Aorta (tissue), 5 donors: ENCODE measurements around the gene TEX10. TPM values are rescaled to one million over a fixed set of nuclear protein-coding genes. Genes with fewer than 3 reads are reported as not detected.

Experiments used
- ATAC-seq: fragments of 200-7000 bp; cut with Tn5 transposase; one replicate; pipeline ENCODE4 v1.9.1; 2022; ENCODE audit warnings: moderate library complexity; ENCODE audit not compliant: low FRiP score
- DNase-seq, 2 donors: peaks; one replicate each; pipeline ENCODE4 v3.0.0-alpha.2; 2020
- H3K27ac ChIP-seq, 2 donors: one replicate each; pipeline ENCODE4 v1.5.1; 2013; ENCODE audit warnings: low read length in 2 of 2, mild to moderate bottlenecking in 2 of 2, moderate library complexity in 2 of 2, control low read depth in 1 of 2, inconsistent platforms in 1 of 2, low read depth in 1 of 2
- H3K27me3 ChIP-seq, 2 donors: one replicate each; pipeline ENCODE4 v1.6.1; 2013; ENCODE audit warnings: control low read depth in 1 of 2, low read length in 1 of 2, mild to moderate bottlenecking in 1 of 2, moderate library complexity in 1 of 2; ENCODE audit not compliant: insufficient read depth in 2 of 2, control insufficient read depth in 1 of 2
- H3K36me3 ChIP-seq, 2 donors: one replicate each; pipeline ENCODE4 v1.6.1; 2013; ENCODE audit warnings: control low read depth in 1 of 2, low read length in 1 of 2, mild to moderate bottlenecking in 1 of 2; ENCODE audit not compliant: insufficient read depth in 2 of 2, control insufficient read depth in 1 of 2
- H3K4me1 ChIP-seq, 2 donors: one replicate each; pipeline ENCODE4 v1.6.1; 2013; ENCODE audit warnings: low read length in 2 of 2, control low read depth in 1 of 2, mild to moderate bottlenecking in 1 of 2, moderate library complexity in 1 of 2; ENCODE audit not compliant: insufficient read depth in 2 of 2, control insufficient read depth in 1 of 2
- H3K4me3 ChIP-seq, 2 donors: one replicate each; pipeline ENCODE4 v1.5.1; 2013; ENCODE audit warnings: low read length in 2 of 2, control low read depth in 1 of 2, mild to moderate bottlenecking in 1 of 2
- H3K9me3 ChIP-seq: one replicate; pipeline ENCODE4 v1.6.1; 2013; ENCODE audit warnings: mild to moderate bottlenecking, low read length; ENCODE audit not compliant: control insufficient read depth
- WGBS, 2 donors: extraction: QIAGEN DNeasy Blood & Tissue Kit; methylation state at CpG; one replicate each; pipeline ENCODE4 v1.1.7; 2013; 5-methylcytosine and 5-hydroxymethylcytosine counted together
- intact Hi-C, 2 donors: fragments of 100-400 bp; cut with DNase I; formaldehyde crosslinking; loops; one replicate each; pipeline versions ENCODE4 v1.14.2 to v1.15.0; 2022
- polyA plus RNA-seq, 2 donors: library from polyadenylated mRNA; stranded (reverse); fragments of 200-250 nt; gene quantifications; one replicate each; pipeline ENCODE4 v1.2.3, GENCODE V29; 2013
- total RNA-seq, 2 donors: library from RNA; stranded (reverse); fragmentation: NEBNext Ultra II Directional; extraction: Animal tissue kit (Norgen Biotek cat#: 25700); gene quantifications; one replicate each; pipeline ENCODE4 v1.2.1, GENCODE V29; 2021
- donor health status: healthy with polysubstance abuse.
- donor health status: Bipolar disorder and iron deficiency.
- donor health status: DM: no; HTN: no; CAD: no.
- donor health status: DM: no; HTN: no; CAD: no.
- donor health status: DM: yes; HTN: yes; CAD: no.

The TEX10 gene
- total and polyA plus RNA-seq, 4 donors: 3.4 to 12.9 (median 8.7) TPM

DNA sequence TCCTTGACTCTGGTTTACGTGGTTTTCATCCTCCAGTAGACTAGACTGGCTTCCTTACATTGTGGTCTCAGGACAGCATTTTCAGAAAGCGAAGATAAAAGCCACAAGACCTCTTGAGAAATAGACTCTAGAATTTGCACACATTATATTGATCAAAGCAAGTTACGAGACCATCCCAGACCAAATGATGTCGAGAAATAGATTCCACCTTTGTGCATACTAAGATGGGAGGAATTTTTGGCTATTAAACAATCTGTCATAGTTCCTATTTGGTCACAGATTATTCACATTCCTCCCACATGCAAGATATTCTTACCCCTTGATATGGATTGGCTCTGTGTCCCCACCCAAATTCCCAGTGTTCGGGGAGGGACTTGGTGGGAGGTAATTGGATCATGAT lies 65.6 kb downstream of the TEX10 start:
- 96 to 98% methylated on average over 5 of the region's 5 CpGs for WGBS, 2 donors
- H3K9me3 ChIP-seq: peaks cover 3% of the 10 kb centered on the region
- no peak for ATAC-seq
- no peak overlapping the region for H3K27ac ChIP-seq
- peaks cover 6 to 13% of the 10 kb centered on the region in 2 donors for H3K36me3 ChIP-seq
- no peaks in the 10 kb centered on the region for H3K4me1 ChIP-seq
- no peaks in the 10 kb centered on the region for H3K27me3 ChIP-seq
- DNase-seq: no peak
- no peak overlapping the region for H3K4me3 ChIP-seq
- intact Hi-C loops: no loop called here

- no peak for DNase-seq
- 92 to 93% methylated on average over 6 of the region's 6 CpGs for WGBS, 2 donors
- Histone ChIP-seq H3K27me3 (no peaks in the 10 kb centered on the region), H3K4me3 (no peak overlapping the region), H3K9me3 (peaks cover 3% of the 10 kb centered on the region), H3K36me3 (peaks cover 6 to 13% of the 10 kb centered on the region in 2 donors), H3K4me1 (no peaks in the 10 kb centered on the region), H3K27ac (no peak overlapping the region)
- intact Hi-C loops: no loop called here
- no peak for ATAC-seq
These were observed 66.5 kb downstream of the TEX10 start for GRCh38 chr9:100286257-100286656.

- peaks cover 3% of the 10 kb centered on the region for H3K9me3 ChIP-seq
- no peaks in the 10 kb centered on the region for H3K4me1 ChIP-seq
- no peak for DNase-seq
- no peak overlapping the region for H3K4me3 ChIP-seq
- no peaks in the 10 kb centered on the region for H3K27me3 ChIP-seq
- intact Hi-C loops: no loop called here
- H3K27ac ChIP-seq: no peak overlapping the region
- ATAC-seq: no peak
- 98% methylated on average over 7 of the region's 7 CpGs for WGBS, 2 donors
- peaks cover 6 to 13% of the 10 kb centered on the region in 2 donors for H3K36me3 ChIP-seq
These were observed 67.1 kb downstream of the TEX10 start for GRCh38 chr9:100285601-100286000.

DNA sequence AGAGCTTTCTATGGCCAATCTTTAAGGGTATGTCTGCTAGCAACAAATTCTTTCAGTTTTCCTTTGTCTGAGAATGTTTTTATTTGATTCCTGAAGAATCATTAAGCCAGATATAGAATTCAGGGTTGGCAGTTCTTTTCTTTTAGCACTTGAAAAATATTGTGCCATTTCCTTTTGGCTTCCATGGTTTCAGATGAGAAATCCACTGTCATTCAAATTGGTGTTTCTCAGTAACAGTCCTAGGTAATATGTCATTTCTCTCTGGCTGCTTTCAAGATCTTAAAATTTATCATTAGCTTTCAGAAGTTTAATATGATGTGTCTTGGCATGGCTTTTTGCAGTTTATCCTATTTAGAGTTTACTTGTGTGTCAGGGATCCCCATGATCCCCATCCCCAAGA lies 67.7 kb downstream of the TEX10 start:
- no peak overlapping the region for H3K27ac ChIP-seq
- peaks cover 3% of the 10 kb centered on the region for H3K9me3 ChIP-seq
- no peaks in the 10 kb centered on the region for H3K4me1 ChIP-seq
- ATAC-seq (no peak), DNase-seq (no peak)
- peaks cover 6 to 13% of the 10 kb centered on the region in 2 donors for H3K36me3 ChIP-seq
- no peaks in the 10 kb centered on the region for H3K27me3 ChIP-seq
- intact Hi-C loops: no loop called here
- no peak overlapping the region for H3K4me3 ChIP-seq

DNA sequence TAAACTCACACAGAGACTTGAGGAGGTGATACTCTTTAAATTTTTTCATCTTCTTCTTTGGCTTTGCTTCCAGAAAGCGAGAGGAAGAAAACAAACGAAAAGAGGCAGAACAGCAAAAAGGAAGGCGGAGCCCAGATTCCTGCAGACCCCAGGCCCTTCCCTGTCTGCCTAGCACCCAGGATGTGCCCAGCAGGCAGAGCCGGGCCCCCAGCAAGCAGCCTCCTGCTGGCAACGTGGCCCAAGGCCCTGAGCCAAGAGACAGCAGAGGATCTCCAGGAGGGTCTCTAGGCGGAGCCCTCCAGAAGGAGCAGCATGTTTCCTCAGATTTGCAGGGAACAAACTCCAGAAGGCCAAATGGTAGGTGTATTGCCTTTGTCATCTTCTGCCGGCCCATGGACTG lies 68.5 kb downstream of the TEX10 start:
- ATAC-seq (no peak), DNase-seq (no peak)
- WGBS, 2 donors: 69 to 78% methylated on average over 7 of the region's 7 CpGs
- intact Hi-C loops: no loop called here
- Histone ChIP-seq H3K27ac (no peak overlapping the region), H3K9me3 (peaks cover 3% of the 10 kb centered on the region), H3K4me3 (no peak overlapping the region), H3K27me3 (no peaks in the 10 kb centered on the region), H3K4me1 (no peaks in the 10 kb centered on the region), H3K36me3 (peaks cover 6 to 13% of the 10 kb centered on the region in 2 donors)

GRCh38 chr9:100282388-100282719 lies 70.4 kb downstream of the TEX10 start:
- intact Hi-C loops: no loop called here
- H3K27me3 ChIP-seq: no peaks in the 10 kb centered on the region
- no peaks in the 10 kb centered on the region for H3K4me1 ChIP-seq
- no peak for DNase-seq
- H3K36me3 ChIP-seq: peaks cover 4 to 8% of the 10 kb centered on the region in 2 donors
- H3K9me3 ChIP-seq: no peaks in the 10 kb centered on the region
- ATAC-seq: no peak
- 85 to 86% methylated on average over 4 of the region's 4 CpGs for WGBS, 2 donors
- no peak overlapping the region for H3K27ac ChIP-seq
- H3K4me3 ChIP-seq: no peak overlapping the region

GRCh38 chr9:100281676-100282387 lies 70.9 kb downstream of the TEX10 start:
- no peak overlapping the region for H3K4me3 ChIP-seq
- no peaks in the 10 kb centered on the region for H3K4me1 ChIP-seq
- no peaks in the 10 kb centered on the region for H3K27me3 ChIP-seq
- ATAC-seq: no peak
- intact Hi-C loops: no loop called here
- H3K27ac ChIP-seq: no peak overlapping the region
- no peaks in the 10 kb centered on the region for H3K9me3 ChIP-seq
- peaks cover 3 to 8% of the 10 kb centered on the region in 2 donors for H3K36me3 ChIP-seq
- whole genome bisulfite sequencing, 2 donors: 86 to 87% methylated on average over 7 of the region's 7 CpGs
- no peak for DNase-seq

DNA sequence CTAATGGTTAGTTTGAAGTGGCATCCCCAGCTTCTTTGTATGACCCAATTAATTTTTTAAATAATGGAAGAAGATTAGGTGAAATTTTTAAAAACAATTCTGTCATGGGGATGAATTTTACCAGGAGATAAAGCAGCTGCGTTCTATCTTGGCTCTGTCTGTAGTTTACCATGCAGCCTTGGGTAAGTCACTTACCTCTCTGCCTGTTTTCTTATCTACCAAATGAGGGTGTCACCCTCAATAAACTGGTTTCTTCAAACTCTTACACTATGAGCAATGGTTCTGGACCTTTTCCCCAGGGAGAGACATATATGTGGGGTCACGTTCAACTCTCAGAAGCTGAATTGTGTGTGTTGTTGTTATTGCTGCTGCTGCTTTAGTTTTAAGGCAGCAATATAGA lies 71.7 kb downstream of the TEX10 start:
- Histone ChIP-seq H3K4me3 (no peak overlapping the region), H3K4me1 (no peaks in the 10 kb centered on the region), H3K27me3 (no peaks in the 10 kb centered on the region), H3K36me3 (peaks cover 5 to 8% of the 10 kb centered on the region in 2 donors), H3K27ac (no peak overlapping the region), H3K9me3 (no peaks in the 10 kb centered on the region)
- 84 to 92% methylated on average over 2 of the region's 2 CpGs for WGBS, 2 donors
- intact Hi-C loops: no loop called here
- no peak for ATAC-seq
- DNase-seq: no peak

DNA sequence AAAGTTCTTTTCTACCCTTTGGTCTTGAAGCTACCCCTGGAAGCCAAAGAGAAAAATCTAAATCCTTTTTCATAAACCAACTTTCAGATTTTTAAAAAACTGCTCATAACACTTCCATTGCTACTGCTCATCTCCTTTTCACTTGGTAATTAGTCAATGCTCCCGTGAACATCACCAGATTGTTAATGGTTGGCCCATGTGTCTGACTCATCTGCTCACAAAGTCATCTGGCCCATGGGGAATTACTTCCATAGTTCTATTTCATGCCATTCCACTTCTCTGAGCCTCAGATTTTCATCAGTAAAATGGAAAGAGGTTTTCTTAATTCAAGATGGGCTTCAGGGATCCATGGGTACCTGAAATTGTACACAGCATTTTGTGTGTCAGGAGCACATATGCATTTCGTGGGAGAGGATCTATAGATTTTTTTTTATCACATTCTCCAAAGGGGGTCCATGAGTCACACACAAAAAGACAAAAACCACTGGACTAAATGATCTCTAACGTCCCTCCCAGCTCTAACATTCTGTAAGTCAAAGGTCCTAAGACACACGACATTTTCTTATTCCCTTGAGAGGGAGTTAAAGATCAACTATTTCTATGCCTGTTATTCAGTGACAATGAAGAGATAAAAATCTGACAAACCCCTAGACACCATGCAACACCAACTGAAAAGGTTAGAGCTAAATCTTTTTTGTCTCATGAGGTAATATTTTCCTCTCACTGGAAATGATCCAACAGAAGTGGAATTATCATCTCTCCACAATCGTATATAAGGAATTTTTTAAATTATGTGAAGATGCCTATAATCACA lies 75.4 kb downstream of the TEX10 start:
- Histone ChIP-seq H3K27ac (no peak overlapping the region), H3K36me3 (peaks cover 0 to 2% of the 10 kb centered on the region in 2 donors), H3K9me3 (no peaks in the 10 kb centered on the region), H3K4me1 (no peaks in the 10 kb centered on the region), H3K27me3 (no peaks in the 10 kb centered on the region), H3K4me3 (no peak overlapping the region)
- WGBS, 2 donors: 69% methylated on average over 5 of the region's 5 CpGs
- ATAC-seq: no peak
- intact Hi-C loops: no loop called here
- DNase-seq: no peak
